Smooth muscle cell of the pulmonary artery (primary cell): Measurements from ENCODE around the gene NEFH. TPM values are rescaled to one million over a fixed set of nuclear protein-coding genes. Genes with fewer than 3 reads are reported as not detected.

Experiments used
- total RNA-seq: library from RNA; depleted of rRNA; stranded (reverse); fragments of >200 nt; gene quantifications from 2 replicates; pipeline ENCODE4 v1.2.3, GENCODE V29; 2014

NEFH gene, protein sequence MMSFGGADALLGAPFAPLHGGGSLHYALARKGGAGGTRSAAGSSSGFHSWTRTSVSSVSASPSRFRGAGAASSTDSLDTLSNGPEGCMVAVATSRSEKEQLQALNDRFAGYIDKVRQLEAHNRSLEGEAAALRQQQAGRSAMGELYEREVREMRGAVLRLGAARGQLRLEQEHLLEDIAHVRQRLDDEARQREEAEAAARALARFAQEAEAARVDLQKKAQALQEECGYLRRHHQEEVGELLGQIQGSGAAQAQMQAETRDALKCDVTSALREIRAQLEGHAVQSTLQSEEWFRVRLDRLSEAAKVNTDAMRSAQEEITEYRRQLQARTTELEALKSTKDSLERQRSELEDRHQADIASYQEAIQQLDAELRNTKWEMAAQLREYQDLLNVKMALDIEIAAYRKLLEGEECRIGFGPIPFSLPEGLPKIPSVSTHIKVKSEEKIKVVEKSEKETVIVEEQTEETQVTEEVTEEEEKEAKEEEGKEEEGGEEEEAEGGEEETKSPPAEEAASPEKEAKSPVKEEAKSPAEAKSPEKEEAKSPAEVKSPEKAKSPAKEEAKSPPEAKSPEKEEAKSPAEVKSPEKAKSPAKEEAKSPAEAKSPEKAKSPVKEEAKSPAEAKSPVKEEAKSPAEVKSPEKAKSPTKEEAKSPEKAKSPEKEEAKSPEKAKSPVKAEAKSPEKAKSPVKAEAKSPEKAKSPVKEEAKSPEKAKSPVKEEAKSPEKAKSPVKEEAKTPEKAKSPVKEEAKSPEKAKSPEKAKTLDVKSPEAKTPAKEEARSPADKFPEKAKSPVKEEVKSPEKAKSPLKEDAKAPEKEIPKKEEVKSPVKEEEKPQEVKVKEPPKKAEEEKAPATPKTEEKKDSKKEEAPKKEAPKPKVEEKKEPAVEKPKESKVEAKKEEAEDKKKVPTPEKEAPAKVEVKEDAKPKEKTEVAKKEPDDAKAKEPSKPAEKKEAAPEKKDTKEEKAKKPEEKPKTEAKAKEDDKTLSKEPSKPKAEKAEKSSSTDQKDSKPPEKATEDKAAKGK
- total RNA-seq: 0.20 and 0.53 TPM in 2 replicates

GRCh38 chr22:29479417-29480261 lies at the start of gene NEFH:
NEFH (plus strand) TSS chr22:29480218; CDS start chr22:29480263, 45 bp downstream.

DNA sequence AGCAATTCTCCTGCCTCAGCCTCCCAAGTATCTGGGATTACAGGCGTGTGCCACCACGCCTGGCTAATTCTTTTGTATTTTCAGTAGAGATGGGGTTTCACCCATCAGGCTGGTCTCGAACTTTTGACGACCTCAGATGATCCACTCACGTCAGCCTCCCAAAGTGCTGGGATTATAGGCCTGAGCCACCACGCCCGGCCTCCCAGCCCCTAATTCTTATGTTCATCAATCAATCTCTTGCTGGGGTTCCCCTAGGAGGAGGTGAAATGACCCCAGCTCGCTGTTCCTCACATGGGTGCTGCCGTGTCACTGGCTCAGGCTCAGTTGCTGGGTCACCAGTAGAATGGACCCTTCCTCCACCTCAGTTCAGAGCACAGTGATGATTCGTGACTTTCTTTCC lies 41.7 kb upstream of the NEFH start, which contains the start of gene RFPL1:
TSS of gene RFPL1 (plus strand) at position 301 of the 400 bp plus-strand sequence.

Other genes with a start within 250 kb of the NEFH start
- 17.6 and 24.5 TPM in 2 replicates for gene RHBDD3, start 212.2 kb upstream of the NEFH start, total RNA-seq
- gene EWSR1, start 211.9 kb upstream of the NEFH start, total RNA-seq: 102 and 105 TPM in 2 replicates
- 16.0 and 19.1 TPM in 2 replicates for gene GAS2L1, start 173.6 kb upstream of the NEFH start, total RNA-seq
- gene RASL10A, start 164.5 kb upstream of the NEFH start, total RNA-seq: not detected in 2 replicates
- gene AP1B1, start 91.6 kb upstream of the NEFH start, total RNA-seq: 50.6 and 58.5 TPM in 2 replicates
- not detected in 2 replicates for gene RFPL1, start 41.6 kb upstream of the NEFH start, total RNA-seq
- gene THOC5, start 73.5 kb downstream of the NEFH start, total RNA-seq: 39.4 and 62.9 TPM in 2 replicates
- 42.0 and 46.4 TPM in 2 replicates for gene NIPSNAP1, start 100.9 kb downstream of the NEFH start, total RNA-seq
- 50.8 and 65.8 TPM in 2 replicates for gene NF2, start 123.4 kb downstream of the NEFH start, total RNA-seq
- gene CABP7, start 239.8 kb downstream of the NEFH start, total RNA-seq: not detected in 2 replicates